Activated CD4-positive, alpha-beta T cell treated with anti-CD3 and anti-CD28 coated beads, Interleukin-2, Interleukin-6, amounts not matched to agents 100 ng/mL and 50 ng/mL, durations not matched to agents 16 hours and 8 hours (primary cell): Measurements from ENCODE around the gene C18orf32.
"Not testable (repeated sequence)": the region's sequence is repeated elsewhere in the genome, so short reads cannot be mapped to it uniquely, and the experiment has no call there.

ENCODE experiments used
- DNase-seq: peaks from one replicate; pipeline ENCODE4 v3.0.0-alpha.2; 2020

The C18orf32 gene

GRCh38 chr18:49500201-49500921 is 13.3 kb upstream of the C18orf32 start:
- DNase-seq: no peak

- DNase-seq: no peak
Observed at GRCh38 chr18:49499046-49499637, 12.1 kb upstream of the C18orf32 start.

- DNase-seq: no peak
Observed at GRCh38 chr18:49495480-49495879, 8.4 kb upstream of the C18orf32 start.

- DNase-seq: no peak
Observed at GRCh38 chr18:49495076-49495475, 8.0 kb upstream of the C18orf32 start.

- no peak for DNase-seq
Observed at GRCh38 chr18:49494660-49495059, 7.6 kb upstream of the C18orf32 start.

- no peak for DNase-seq
Observed at GRCh38 chr18:49492694-49493033, 5.6 kb upstream of the C18orf32 start.

- peak; percentile 96 for DNase-seq
Observed at GRCh38 chr18:49491857-49492693, 5.0 kb upstream of the C18orf32 start, which contains the start of gene RPL17. Gene RPL17, minus strand, starts transcription at chr18:49492465.

GRCh38 chr18:49491534-49491856 is 4.5 kb upstream of the C18orf32 start:
- no peak for DNase-seq

- DNase-seq: peak; percentile 43
Observed at GRCh38 chr18:49490246-49490762, 3.3 kb upstream of the C18orf32 start.

- peak; percentile 35 for DNase-seq
Observed at GRCh38 chr18:49487711-49488310, 777 bp upstream of the C18orf32 start.

- DNase-seq: no peak
Observed at GRCh38 chr18:49486606-49486952, 455 bp downstream of the C18orf32 start.

- no peak for DNase-seq
Observed at GRCh38 chr18:49486134-49486533, 900 bp downstream of the C18orf32 start.

GRCh38 chr18:49483198-49483597 is 3.8 kb downstream of the C18orf32 start:
- no peak for DNase-seq

- no peak for DNase-seq
Observed at GRCh38 chr18:49481907-49482306, 5.1 kb downstream of the C18orf32 start.

GRCh38 chr18:49481317-49481716 is 5.7 kb downstream of the C18orf32 start:
- DNase-seq: no peak

- no peak for DNase-seq
Observed at GRCh38 chr18:49479381-49480137, 7.5 kb downstream of the C18orf32 start.

GRCh38 chr18:49476664-49477411 is 10.2 kb downstream of the C18orf32 start:
- DNase-seq: no peak

GRCh38 chr18:49474935-49475334 is 12.1 kb downstream of the C18orf32 start:
- DNase-seq: not testable (repeated sequence)

GRCh38 chr18:49473721-49474120 is 13.3 kb downstream of the C18orf32 start:
- no peak for DNase-seq

GRCh38 chr18:49472459-49472858 is 14.6 kb downstream of the C18orf32 start:
- DNase-seq: no peak

GRCh38 chr18:49471532-49471931 is 15.5 kb downstream of the C18orf32 start:
- DNase-seq: no peak

GRCh38 chr18:49467599-49467998 is 19.4 kb downstream of the C18orf32 start:
- no peak for DNase-seq
